Endothelial cell of umbilical vein (primary cell): Measurements from ENCODE around the gene MYRIP.

Source experiments
- CTCF ChIP-seq, 2 donors: IDR thresholded peaks; 1 replicate in 1 of 2; 2 replicates in 1 of 2; pipeline ENCODE4 v1.5.1; 2011; ENCODE audit warnings: low read length in 2 of 2, mild to moderate bottlenecking in 2 of 2, moderate library complexity in 2 of 2, control low read depth in 1 of 2, inconsistent platforms in 1 of 2, low read depth in 1 of 2; ENCODE audit not compliant: insufficient read depth in 1 of 2; ENCODE audit errors: extremely low read depth in 1 of 2
- EZH2 ChIP-seq: IDR thresholded peaks from 2 replicates; pipeline ENCODE4 v1.6.1; 2012; ENCODE audit warnings: borderline replicate concordance, low read depth, mild to moderate bottlenecking, moderate library complexity, low read length, inconsistent platforms; ENCODE audit not compliant: severe bottlenecking

GRCh38 chr3:39809181-39809994 lies at the start of gene MYRIP:
- no peak for TF ChIP-seq CTCF (IDR thresholded peaks at IDR 0.05; ENCODE audit: extremely low read depth in 1 of 2, insufficient read depth in 1 of 2, low read depth in 1 of 2, low read length in 2 of 2)
- no peak for TF ChIP-seq EZH2
